GM12865 (cell line): Measurements from ENCODE around the gene LBX2.
"Not testable (repeated sequence)": the region's sequence is repeated elsewhere in the genome, so short reads cannot be mapped to it uniquely, and the experiment has no call there.

Experiments used
- DNase-seq: peaks from one replicate; pipeline ENCODE4 v3.0.0; 2010; ENCODE audit warnings: low read depth
- H3K4me3 ChIP-seq: 2 replicates; pipeline ENCODE4 v1.5.1; 2011; ENCODE audit warnings: mild to moderate bottlenecking, low read depth, low read length, control low read depth
- TF ChIP-seq, protein P1 (sequence below): IDR thresholded peaks from 2 replicates; pipeline ENCODE4 v1.5.1; 2011; ENCODE audit warnings: low read length, control low read depth, low read depth, inconsistent platforms; ENCODE audit not compliant: insufficient read depth; ENCODE audit errors: missing control alignments

LBX2 gene

DNA sequence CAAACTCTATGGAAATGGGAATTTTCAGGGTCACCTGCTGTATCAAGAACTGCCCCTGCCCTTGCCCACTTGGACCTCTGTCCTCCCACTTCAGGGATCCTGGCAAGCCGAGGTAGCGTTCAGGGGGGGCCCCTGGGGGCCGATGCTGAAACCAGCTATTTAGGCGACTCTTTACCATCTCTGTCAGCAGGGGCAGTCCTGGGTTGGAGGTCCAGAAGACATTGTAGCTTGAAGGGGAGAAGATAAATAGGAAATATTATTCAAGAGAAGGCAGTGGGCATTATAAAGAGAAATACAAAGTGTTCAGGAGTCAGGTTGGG is 36.7 kb downstream of the LBX2 start:
- TF ChIP-seq, protein P1, sequence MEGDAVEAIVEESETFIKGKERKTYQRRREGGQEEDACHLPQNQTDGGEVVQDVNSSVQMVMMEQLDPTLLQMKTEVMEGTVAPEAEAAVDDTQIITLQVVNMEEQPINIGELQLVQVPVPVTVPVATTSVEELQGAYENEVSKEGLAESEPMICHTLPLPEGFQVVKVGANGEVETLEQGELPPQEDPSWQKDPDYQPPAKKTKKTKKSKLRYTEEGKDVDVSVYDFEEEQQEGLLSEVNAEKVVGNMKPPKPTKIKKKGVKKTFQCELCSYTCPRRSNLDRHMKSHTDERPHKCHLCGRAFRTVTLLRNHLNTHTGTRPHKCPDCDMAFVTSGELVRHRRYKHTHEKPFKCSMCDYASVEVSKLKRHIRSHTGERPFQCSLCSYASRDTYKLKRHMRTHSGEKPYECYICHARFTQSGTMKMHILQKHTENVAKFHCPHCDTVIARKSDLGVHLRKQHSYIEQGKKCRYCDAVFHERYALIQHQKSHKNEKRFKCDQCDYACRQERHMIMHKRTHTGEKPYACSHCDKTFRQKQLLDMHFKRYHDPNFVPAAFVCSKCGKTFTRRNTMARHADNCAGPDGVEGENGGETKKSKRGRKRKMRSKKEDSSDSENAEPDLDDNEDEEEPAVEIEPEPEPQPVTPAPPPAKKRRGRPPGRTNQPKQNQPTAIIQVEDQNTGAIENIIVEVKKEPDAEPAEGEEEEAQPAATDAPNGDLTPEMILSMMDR = no peak
- H3K4me3 ChIP-seq = no peak overlapping the region
- DNase-seq = no peak

DNA sequence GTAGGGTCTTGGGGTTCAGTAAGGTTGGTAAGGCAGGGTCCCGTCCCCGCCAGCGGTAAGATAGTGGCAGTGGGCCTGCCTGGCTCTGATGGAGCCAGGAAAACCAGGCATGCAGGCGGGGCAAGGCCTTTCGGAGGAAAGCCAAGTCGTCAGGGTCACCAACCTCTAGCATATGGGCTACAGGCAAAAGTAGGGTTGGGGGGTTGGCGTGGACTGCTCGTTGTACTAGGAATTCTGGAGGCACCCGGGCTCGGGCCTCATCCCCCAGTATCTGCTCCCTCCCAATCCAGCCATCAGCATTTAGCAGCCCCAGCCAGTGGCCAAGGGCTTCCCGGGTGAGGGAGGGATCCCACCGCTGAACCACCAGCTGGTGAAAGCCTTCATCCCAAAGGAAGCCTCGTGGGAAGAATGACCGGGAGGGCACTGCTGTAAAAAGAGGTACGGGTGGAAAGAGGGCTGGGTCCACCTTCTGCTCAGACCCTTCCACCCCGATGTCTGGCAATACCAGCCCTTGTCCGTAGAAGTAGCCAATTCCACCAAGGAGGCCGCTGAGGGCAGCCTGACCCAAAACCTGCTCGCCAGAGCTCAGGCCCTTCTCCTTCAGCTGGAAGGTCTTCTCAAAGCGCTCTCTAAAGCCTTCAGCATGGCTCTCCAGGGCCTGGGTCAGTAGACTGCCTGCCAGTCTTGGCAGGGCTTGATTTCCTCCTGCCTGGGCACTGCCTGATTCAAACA is 37.2 kb downstream of the LBX2 start:
- no peak overlapping the region for H3K4me3 ChIP-seq

DNA sequence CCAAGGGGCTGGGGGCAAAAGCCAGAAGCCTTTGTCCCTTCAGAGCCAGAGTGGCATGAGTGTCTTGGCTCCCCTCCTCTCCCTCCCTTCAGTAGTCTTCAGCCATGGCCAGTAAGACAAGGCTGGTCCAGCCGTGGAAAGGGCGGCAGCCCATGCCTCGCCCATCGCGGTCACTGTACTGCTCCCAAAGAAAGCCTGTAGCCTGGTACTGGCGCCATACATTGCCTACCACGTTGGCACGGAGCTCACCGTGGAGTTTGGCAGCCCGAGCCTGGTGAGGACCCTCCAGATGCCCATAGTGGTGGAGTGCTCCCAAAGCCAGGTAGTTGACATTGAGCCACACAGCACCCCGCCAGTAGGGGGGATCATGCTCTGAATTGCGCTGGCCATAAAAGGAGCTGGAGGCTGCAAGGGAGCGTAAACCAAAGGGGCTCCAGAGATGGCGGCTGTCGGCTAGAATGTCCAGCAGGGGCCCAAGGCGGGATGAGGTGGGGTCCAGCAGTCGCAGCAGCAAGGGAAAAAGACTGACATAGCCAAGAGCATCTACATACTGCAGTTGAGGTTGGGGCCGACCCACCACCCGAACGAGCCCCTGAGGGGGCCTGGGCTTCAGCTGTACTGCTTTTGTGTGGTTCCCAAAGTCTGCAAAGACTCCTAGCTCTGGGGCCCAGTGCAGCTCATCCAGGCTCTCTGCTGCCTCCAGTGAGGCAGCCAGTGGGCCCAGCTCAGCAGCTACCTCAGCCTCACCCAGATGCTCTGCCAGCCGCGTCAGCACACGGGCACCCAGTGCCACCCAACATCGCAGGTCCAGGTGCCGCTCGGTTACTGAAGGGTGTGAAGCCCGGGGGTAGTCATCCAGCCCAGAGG is 38.0 kb downstream of the LBX2 start:
- no peak overlapping the region for H3K4me3 ChIP-seq
- DNase-seq = no peak
- TF ChIP-seq, protein P1 = peak; percentile 17

More for the DNA sequence above, 37.2 kb downstream of the LBX2 start:
- DNase-seq = no peak
- TF ChIP-seq, protein P1 = no peak

DNA sequence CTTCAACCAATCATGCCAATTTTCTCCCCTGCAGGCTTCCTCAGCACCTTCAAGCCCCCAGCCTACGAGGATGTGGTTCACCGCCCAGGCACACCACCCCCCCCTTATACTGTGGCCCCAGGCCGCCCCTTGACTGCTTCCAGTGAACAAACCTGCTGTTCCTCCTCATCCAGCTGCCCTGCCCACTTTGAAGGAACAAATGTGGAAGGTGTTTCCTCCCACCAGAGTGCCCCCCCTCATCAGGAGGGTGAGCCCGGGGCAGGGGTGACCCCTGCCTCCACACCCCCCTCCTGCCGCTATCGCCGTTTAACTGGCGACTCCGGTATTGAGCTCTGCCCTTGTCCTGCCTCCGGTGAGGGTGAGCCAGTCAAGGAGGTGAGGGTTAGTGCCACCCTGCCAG is 39.2 kb downstream of the LBX2 start:
- H3K4me3 ChIP-seq, DNase-seq: not testable (repeated sequence)

DNA sequence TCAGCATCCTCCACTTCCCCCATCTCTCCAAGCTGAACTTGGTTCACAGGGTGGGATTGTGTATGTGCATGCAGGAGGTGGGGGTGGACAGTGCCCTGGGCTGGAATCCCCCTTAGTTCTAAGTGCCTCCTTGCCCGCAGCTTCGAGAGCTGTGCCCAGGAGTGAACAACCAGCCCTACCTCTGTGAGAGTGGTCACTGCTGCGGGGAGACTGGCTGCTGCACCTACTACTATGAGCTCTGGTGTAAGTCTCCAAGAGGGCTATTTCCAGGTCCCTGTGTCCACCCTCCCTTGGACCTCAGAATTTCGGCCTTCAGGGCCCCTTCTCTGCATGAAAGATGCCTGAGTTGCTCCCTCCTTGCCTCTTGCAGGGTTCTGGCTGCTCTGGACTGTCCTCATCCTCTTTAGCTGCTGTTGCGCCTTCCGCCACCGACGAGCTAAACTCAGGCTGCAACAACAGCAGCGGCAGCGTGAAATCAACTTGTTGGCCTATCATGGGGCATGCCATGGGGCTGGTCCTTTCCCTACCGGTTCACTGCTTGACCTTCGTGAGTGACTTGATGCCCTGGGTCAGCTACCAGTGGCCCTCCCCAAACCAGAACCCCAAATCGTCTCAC is 39.8 kb downstream of the LBX2 start:
- H3K4me3 ChIP-seq = peak overlapping the region; percentile 100
- DNase-seq = not testable (repeated sequence)

DNA sequence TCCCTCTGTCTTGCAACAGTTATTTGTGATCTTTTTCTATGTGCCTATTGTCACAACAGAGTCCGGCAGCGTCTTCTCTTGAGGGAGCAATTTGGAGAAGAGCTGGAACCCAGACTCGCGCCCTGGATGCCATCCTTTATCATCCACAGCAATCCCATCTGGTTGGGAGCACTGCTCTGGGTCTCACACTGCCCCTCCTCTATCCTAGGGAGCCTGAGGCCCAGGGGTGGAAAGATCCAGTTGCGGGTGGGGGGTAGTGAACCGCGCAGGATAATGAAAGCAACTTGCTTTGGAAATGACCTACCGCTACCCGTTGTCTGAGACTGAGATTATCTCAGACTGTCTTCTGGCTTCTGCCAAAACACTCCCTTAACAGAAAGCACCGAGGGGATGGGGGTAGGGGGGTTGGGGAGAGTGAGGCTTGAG is 40.5 kb downstream of the LBX2 start:
- TF ChIP-seq, protein P1 = no peak
- peak overlapping the region; percentile 100 for H3K4me3 ChIP-seq
- peak; percentile 38 for DNase-seq

DNA sequence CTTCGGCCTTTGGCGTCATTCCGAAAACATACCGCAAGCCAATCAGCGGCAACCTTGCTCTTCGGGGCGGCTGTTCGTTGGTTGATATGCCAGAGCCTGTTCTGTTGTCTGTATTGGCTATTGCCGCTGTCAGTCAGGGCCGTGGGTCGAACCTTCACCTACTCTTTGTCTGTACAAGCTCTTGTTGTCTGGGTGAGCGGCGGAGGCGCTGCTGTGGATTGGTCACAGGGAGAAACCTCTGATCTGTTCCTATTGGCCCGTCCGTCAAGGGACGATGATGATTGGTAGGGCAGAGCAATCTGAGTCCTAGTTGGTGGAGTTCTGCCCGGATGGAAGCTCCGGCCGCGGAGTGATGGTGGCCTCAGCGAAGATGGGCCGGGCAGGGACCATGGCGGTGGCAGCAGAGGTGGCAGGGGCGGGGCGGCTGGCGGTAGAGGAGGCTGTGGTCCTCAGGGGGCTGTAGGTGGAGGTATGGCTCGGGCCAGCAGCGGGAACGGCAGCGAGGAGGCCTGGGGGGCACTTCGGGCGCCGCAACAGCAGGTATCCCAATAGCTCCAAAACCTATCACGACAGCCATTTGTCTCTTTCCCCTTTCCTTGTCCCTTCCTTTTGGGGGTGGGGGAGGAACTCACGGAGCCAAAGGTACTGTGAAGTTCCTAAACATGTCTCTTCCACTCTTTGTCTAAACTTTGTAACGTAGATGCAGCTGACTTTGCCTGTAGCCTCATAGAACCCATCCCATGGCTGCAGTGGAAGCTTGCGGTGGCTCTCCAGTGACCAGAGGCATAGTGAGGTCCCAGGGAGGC is 41.1 kb downstream of the LBX2 start, which contains the start of gene WBP1:
Gene WBP1, plus strand, starts transcription at position 307 of the 806 bp plus-strand sequence. Its CDS starts 165 bp downstream, at position 472.
- peak; percentile 100 for DNase-seq
- H3K4me3 ChIP-seq = peak within 1 kb of the TSS; percentile 100
- TF ChIP-seq, protein P1 = no peak
